B cell (primary cell): ENCODE measurements around the gene CIT. TPM values are rescaled to one million over a fixed set of nuclear protein-coding genes. Genes with fewer than 3 reads are reported as not detected.

Experiments used
- ATAC-seq: fragments of 200-7000 bp; cut with Tn5 transposase; one replicate; pipeline ENCODE4 v1.10.0; 2021; ENCODE audit warnings: low read depth, mild to moderate bottlenecking, moderate number of reproducible peaks, moderate library complexity
- CTCF ChIA-PET: fragments of 350-600 bp; sonication (Branson Sonifier 250); formaldehyde crosslinking; loops from one replicate; lab custom pipeline; 2021; ENCODE audit warnings: antibody characterized with exemption, inconsistent platforms; lab: Charles Lee
- POLR2A ChIA-PET: fragments of 350-600 bp; sonication (Branson Sonifier 250); formaldehyde crosslinking; loops from one replicate; lab custom pipeline; 2021; ENCODE audit warnings: antibody characterized with exemption; lab: Charles Lee
- DNase-seq: peaks from one replicate; pipeline ENCODE4 v3.0.0; 2013
- H2AFZ ChIP-seq: 2 replicates; pipeline ENCODE4 v1.6.1; 2012; ENCODE audit warnings: mild to moderate bottlenecking, low read depth, low read length; ENCODE audit not compliant: insufficient read depth, poor library complexity, severe bottlenecking
- H3K27ac ChIP-seq, 2 donors: 1 replicate in 1 of 2; 2 replicates in 1 of 2; pipeline ENCODE4 v1.5.1; 2012 to 2013; ENCODE audit warnings: low read length in 2 of 2, mild to moderate bottlenecking in 2 of 2, moderate library complexity in 1 of 2
- H3K27me3 ChIP-seq, 4 experiments: fragments of 200-600 bp in 1 of 4; sonication (generic) in 1 of 4; replicated peaks in 1 of 4; 1 replicate in 2 of 4; 2 replicates in 2 of 4; pipeline versions ENCODE4 v1.6.1 to v1.7.0; 2013 to 2016; ENCODE audit warnings: low read length in 3 of 4, mild to moderate bottlenecking in 2 of 4, mixed read lengths in 1 of 4, moderate library complexity in 1 of 4; ENCODE audit not compliant: insufficient read depth in 4 of 4, control insufficient read depth in 3 of 4; ENCODE audit errors: control extremely low read depth in 1 of 4
- H3K36me3 ChIP-seq, 2 experiments: replicated peaks in 1 of 2; 1 replicate in 1 of 2; 2 replicates in 1 of 2; pipeline versions ENCODE4 v1.6.1 to v1.7.1; 2013; ENCODE audit warnings: low read length in 1 of 2; ENCODE audit not compliant: insufficient read depth in 2 of 2, control insufficient read depth in 1 of 2; ENCODE audit errors: control extremely low read depth in 1 of 2, extremely low read depth in 1 of 2
- H3K4me1 ChIP-seq, 2 donors: fragments of 200-600 bp in 1 of 2; sonication (generic) in 1 of 2; 1 replicate in 1 of 2; 2 replicates in 1 of 2; pipeline versions ENCODE4 v1.5.1 to v1.6.1; 2013 to 2017; ENCODE audit warnings: low read length in 2 of 2; ENCODE audit not compliant: control insufficient read depth in 2 of 2, insufficient read depth in 2 of 2
- H3K4me2 ChIP-seq: replicated peaks from 2 replicates; pipeline ENCODE3; 2012; ENCODE audit warnings: mild to moderate bottlenecking, low read depth, low read length; ENCODE audit not compliant: poor library complexity, severe bottlenecking
- H3K4me3 ChIP-seq, 5 experiments: fragments of 200-600 bp in 1 of 5; sonication (generic) in 1 of 5; 1 replicate in 3 of 5; 2 replicates in 2 of 5; pipeline versions ENCODE4 v1.5.1 to v1.7.0; 2011 to 2016; ENCODE audit warnings: low read length in 4 of 5, mild to moderate bottlenecking in 4 of 5, low read depth in 2 of 5, control low read depth in 1 of 5, moderate library complexity in 1 of 5; ENCODE audit not compliant: insufficient read depth in 1 of 5; ENCODE audit errors: control extremely low read depth in 1 of 5, extremely low read depth in 1 of 5
- H3K79me2 ChIP-seq: fragments of 200-600 bp; sonication (generic); one replicate; pipeline ENCODE4 v1.6.0; 2016; ENCODE audit warnings: low read length; ENCODE audit not compliant: control insufficient read depth, insufficient read depth
- H3K9ac ChIP-seq: fragments of 200-600 bp; sonication (generic); 2 replicates; pipeline ENCODE4 v1.6.1; 2017; ENCODE audit warnings: mild to moderate bottlenecking, low read length, moderate library complexity
- H3K9me3 ChIP-seq, 3 donors: one replicate each; pipeline versions ENCODE4 v1.6.1 to v1.7.1; 2013; ENCODE audit warnings: low read length in 2 of 3; ENCODE audit not compliant: control insufficient read depth in 2 of 3, insufficient read depth in 1 of 3; ENCODE audit errors: control extremely low read depth in 1 of 3
- H4K20me1 ChIP-seq: 2 replicates; pipeline ENCODE4 v1.6.0; 2012; ENCODE audit warnings: mild to moderate bottlenecking, low read length; ENCODE audit not compliant: insufficient read depth, control insufficient read depth, poor library complexity, severe bottlenecking
- H3K27ac Mint-ChIP-seq: one replicate; pipeline ENCODE4 v1.8.0; 2021; ENCODE audit warnings: mixed read lengths
- H3K27me3 Mint-ChIP-seq: one replicate; pipeline ENCODE4 v1.8.0; 2021; ENCODE audit warnings: mixed read lengths
- H3K4me1 Mint-ChIP-seq: one replicate; pipeline ENCODE4 v1.8.0; 2021; ENCODE audit warnings: mixed read lengths
- H3K4me3 Mint-ChIP-seq: one replicate; pipeline ENCODE4 v1.8.0; 2021; ENCODE audit warnings: mixed read lengths
- H3K9me3 Mint-ChIP-seq: one replicate; pipeline ENCODE4 v1.8.0; 2022; ENCODE audit warnings: mixed read lengths; ENCODE audit not compliant: insufficient read depth
- CTCF ChIP-seq: fragments of 200-600 bp; IDR thresholded peaks from one replicate; pipeline ENCODE4 v1.8.0; 2022; ENCODE audit warnings: antibody characterized with exemption, mild to moderate bottlenecking
- EZH2 ChIP-seq: IDR thresholded peaks from 2 replicates; pipeline ENCODE4 v1.6.1; 2012; ENCODE audit warnings: borderline replicate concordance, low read depth, mild to moderate bottlenecking, moderate library complexity, low read length; ENCODE audit not compliant: insufficient read depth, poor library complexity, severe bottlenecking
- WGBS: methylation state at CpG from one replicate; pipeline ENCODE4 v1.1.5; 2013; ENCODE audit warnings: missing lambda C conversion rate; ENCODE audit not compliant: insufficient coverage; 5-methylcytosine and 5-hydroxymethylcytosine counted together
- intact Hi-C: fragments of 100-400 bp; cut with micrococcal nuclease; formaldehyde crosslinking; loops from one replicate; pipeline ENCODE4 v1.10.0; 2022
- polyA plus RNA-seq: library from polyadenylated mRNA; depleted of rRNA; stranded (reverse); fragments of >200 nt; gene quantifications from 2 replicates; pipeline ENCODE4 v1.2.3, GENCODE V29; 2012
- total RNA-seq, 2 donors: library from RNA; stranded (reverse); fragments of 120-200 nt in 1 of 2; gene quantifications; 1 replicate in 1 of 2; 2 replicates in 1 of 2; pipeline versions ENCODE4 v1.2.3 to v1.2.4, GENCODE V29; 2013 to 2022

CIT gene
- total and polyA plus RNA-seq, 2 donors (not counting 1 experiment from before 2014, with no cell fraction given) = 1.4 to 6.1 TPM

- H3K27me3 Mint-ChIP-seq = no peaks in the 10 kb centered on the region
- CTCF ChIA-PET = no interaction called here
- no peak overlapping the region for H3K9ac ChIP-seq
- 100% methylated on average over 2 of the region's 5 CpGs for WGBS
- H3K36me3 ChIP-seq = no peaks in the 10 kb centered on the region
- no peak for DNase-seq
- POLR2A ChIA-PET = no interaction called here
- no peak overlapping the region for H3K4me3 Mint-ChIP-seq
- H3K4me1 ChIP-seq = no peaks in the 10 kb centered on the region
- H3K4me1 Mint-ChIP-seq = no peaks in the 10 kb centered on the region
- H3K4me2 ChIP-seq = no peak overlapping the region
- no peak for TF ChIP-seq CTCF
- no peak for TF ChIP-seq EZH2
- no peaks in the 10 kb centered on the region for H3K9me3 ChIP-seq
- no peaks in the 10 kb centered on the region for H3K9me3 Mint-ChIP-seq
- H3K27me3 ChIP-seq = no peaks in the 10 kb centered on the region
- ATAC-seq = no peak
- intact Hi-C loops = no loop called here
- H3K27ac Mint-ChIP-seq = no peak overlapping the region
- H3K27ac ChIP-seq = no peak overlapping the region
- H3K4me3 ChIP-seq = no peak overlapping the region
- no peaks in the 10 kb centered on the region for H3K79me2 ChIP-seq
- H2AFZ ChIP-seq = no peak overlapping the region
- H4K20me1 ChIP-seq = no peaks in the 10 kb centered on the region
Measured at GRCh38 chr12:119770146-119770545, 107.0 kb downstream of the CIT start.

GRCh38 chr12:119762619-119763018 lies 114.5 kb downstream of the CIT start:
- DNase-seq (no peak), ATAC-seq (no peak)
- Histone ChIP-seq H3K4me2 (no peak overlapping the region), H3K36me3 (peaks cover 0 to 2% of the 10 kb centered on the region in 2 experiments), H3K9ac (no peak overlapping the region), H2AFZ (no peak overlapping the region), H3K27ac (no peak overlapping the region), H4K20me1 (no peaks in the 10 kb centered on the region), H3K27me3 (no peaks in the 10 kb centered on the region), H3K4me1 (no peaks in the 10 kb centered on the region), H3K79me2 (no peaks in the 10 kb centered on the region), H3K4me3 (no peak overlapping the region), H3K9me3 (peaks cover 0 to 7% (median 0%) of the 10 kb centered on the region in 3 donors)
- H3K4me3 Mint-ChIP-seq = no peak overlapping the region
- H3K27ac Mint-ChIP-seq = no peak overlapping the region
- H3K9me3 Mint-ChIP-seq = peaks cover 3% of the 10 kb centered on the region
- intact Hi-C loops = no loop called here
- no peaks in the 10 kb centered on the region for H3K4me1 Mint-ChIP-seq
- ChIA-PET CTCF (interaction anchor here (1.0 kb wide), 2 partner anchors 17 to 19 kb away, joined by 3 read pairs; no protein-coding TSS in a partner anchor), POLR2A (no interaction called here)
- no peaks in the 10 kb centered on the region for H3K27me3 Mint-ChIP-seq
- TF ChIP-seq CTCF = no peak
- no peak for TF ChIP-seq EZH2
- WGBS = 90% methylated on average over 3 of the region's 4 CpGs
